NCI-H460 (cell line): ENCODE results near the gene ASTN1. TPM values are rescaled to one million over a fixed set of nuclear protein-coding genes. Genes with fewer than 3 reads are reported as not detected.

ENCODE experiments used
- DNase-seq: peaks from one replicate; pipeline ENCODE4 v3.0.0-alpha.2; 2016; ENCODE audit warnings: low read depth; ENCODE audit errors: extremely low read depth
- total RNA-seq: library from RNA; depleted of rRNA; stranded (reverse); fragments of >200 nt; shearing (Covaris generic); gene quantifications from 2 replicates; pipeline ENCODE4 v1.2.3, GENCODE V29; 2014

The ASTN1 gene
- total RNA-seq, 1 experiment from 2014 or later, result 0.47 TPM

DNA sequence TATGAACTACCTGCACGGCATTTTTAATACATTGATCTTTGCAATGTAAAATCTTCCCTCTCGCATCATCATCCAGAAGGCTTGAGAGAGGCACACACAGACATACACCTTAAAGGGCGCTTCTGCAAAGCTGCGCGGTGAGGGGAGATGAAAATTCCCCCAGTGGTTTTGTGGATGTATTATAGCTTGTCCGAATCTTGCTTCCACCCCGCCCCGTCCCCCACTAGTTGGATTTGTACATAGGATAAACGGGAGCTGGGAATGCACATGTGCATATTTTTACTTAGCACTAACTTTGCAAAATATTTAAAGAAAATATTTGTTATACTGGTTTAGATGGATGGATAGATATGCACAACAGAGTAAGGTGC lies 542 bp upstream of the ASTN1 start:
- DNase-seq, result no peak

DNA sequence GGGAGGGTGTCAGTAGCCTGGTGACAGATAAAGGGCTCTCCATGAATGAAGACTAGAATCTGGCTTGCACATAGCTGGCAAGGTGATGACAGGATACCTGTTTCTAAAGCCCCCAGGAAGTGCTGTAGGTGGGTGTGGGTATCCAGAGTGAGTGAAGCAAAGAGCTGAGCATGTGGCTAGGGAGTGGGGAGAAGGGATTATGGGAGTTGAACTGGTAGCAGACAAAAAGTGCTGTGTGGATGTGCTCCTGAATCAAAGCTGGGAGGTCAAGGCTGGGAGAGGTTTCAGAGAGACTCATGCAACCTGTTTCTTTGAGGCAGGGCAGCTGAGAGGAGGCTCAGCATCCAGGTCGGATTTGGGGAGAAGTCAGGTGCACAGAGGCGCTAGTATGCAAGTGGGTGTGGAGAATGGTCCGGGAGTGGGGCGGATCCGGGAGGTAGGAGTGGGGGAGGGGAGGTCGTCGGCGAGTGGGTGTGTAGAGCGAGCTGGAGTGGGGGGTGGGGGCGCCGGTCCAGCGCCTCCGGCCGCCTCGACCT lies 600 bp downstream of the ASTN1 start:
- no peak for DNase-seq

DNA sequence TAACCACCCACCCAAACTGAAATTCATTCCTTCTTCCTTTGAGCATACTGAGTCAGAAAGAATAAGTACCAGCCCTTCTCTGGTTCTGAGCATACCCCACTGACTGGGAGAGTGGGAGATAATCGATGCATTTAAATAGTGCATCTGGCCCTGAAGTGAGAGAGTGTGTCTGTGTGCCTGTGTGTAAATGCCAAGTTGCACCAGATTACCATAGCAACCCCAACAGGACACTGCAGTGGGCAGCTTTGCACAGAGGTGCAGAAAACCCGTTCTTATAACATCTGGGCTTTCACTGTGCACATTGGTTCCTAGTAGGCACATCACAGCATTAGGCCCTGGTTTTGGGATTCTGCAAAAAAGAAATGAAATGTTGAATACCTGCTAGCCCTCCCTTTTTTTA lies 2.3 kb downstream of the ASTN1 start:
- DNase-seq, result no peak

DNA sequence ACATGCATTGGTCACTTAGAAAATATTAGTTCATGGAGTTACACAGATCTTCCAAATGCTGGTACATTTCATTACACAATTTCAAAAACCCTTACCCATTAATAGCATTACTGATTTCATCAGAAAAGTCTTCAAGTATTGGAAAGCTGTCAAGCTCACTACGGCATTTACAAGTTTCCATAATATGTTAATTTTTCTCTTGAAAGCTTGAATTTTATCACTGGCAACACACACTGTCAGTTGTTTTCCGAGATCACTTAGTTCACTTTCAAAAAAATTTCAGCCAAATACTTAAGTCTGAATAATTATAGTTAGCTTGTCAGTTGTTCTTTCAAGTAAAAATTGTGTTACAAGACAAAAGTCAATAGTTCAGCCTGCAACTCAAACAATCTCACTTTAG lies 18.0 kb downstream of the ASTN1 start:
- no peak for DNase-seq

DNA sequence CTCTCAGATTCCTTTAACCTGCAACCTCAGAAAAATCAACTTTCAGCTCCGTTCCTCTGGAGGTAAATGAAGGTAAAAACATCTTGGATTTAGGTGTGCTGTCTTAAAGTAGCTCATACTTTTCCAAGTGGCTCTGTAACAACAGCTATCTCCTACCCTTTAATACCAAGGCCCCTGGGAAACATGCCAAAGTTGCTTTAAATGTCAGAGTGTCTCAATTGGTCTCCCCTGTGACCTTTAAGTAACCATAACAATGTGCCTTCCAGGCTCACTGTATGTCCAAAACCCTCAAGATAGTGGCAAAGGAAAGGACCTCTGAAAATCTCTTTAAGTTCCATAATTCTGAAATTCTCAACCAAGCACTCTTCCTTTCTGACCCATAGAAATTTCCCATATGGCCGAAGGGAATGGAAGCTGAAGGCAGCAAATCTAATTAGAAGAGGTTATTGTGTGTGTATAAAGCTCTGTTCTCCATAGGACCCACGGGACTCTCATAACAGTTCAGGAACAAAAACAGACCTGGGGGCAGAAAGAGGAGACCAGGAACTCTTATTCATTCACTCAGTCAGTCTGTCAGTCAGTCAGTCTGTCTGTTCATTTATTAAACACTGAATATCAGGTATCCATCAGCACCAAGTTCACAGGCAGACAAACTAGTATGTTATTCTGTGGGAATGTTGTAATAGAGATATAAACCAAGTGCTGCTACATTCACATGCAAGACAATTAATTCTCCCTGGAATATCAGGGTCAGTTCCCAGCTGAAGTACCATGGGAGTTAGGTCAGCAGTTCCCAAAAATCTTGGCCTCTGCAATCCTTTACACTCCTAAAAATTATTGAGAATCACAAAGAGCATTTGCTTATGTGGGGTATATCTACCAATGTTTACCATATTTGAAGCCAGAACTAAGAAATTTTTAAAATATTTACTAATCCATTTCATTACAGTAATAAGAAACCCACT lies 19.1 kb downstream of the ASTN1 start:
- peak; percentile 4 for DNase-seq

DNA sequence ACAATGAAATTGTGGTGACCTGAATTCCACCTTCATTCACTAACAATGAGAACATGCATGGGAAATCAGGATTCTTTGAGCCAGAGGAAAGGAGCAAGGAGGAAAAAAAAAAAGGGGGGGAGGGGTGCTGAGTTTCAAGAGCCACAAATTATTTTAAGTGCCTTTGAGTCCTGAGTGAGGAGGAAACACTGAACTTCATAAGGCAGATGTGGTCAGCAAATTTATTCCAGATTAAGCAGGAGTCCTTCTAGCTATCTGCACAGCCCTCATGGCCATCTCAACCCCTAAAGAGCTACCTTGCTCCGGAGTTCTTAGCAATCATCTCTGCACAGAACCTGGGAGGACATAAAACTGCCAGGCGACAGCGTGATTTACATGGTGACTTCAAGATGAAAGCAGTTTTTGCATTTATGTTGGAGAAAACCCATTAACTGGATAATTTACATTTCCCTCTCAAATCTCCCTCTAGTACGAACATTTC lies 21.7 kb downstream of the ASTN1 start:
- DNase-seq, result no peak

DNA sequence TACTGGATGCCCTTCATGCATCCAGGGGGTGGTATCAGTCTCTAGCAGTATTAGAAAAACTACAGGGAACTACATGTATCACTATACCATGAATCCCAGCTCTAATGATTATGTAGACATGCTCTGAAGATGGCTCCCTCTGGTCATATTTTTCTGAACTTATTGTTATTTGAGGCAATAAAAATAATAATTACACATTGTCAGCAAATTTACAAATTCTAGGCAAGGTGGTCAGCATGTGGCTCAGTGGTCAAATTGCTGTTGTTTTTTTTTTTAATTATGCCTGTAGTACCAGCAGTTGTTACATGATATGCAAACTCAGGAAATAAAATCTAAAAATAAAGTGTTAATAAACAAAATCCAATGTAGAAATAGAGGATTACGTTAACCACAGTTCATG lies 22.5 kb downstream of the ASTN1 start:
- no peak for DNase-seq

DNA sequence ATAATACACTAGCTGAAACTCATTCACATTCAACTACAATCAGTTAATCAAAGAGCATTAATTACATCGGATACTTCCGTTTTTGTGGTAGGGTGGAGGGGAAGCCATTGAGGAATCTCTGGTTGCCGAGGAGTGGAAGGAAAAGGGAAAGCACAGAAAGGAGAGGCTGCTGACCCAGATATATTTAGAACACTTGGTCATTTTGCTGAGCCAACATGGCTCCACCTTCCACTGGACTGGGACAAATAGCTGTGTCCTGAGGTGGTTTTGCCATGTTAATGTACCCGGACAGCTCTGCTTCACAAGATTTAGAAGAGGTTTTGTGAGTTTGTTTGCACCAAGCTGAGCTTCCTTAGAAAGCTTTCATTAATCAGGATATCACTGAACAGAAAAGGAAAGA lies 26.2 kb downstream of the ASTN1 start:
- DNase-seq, result no peak

DNA sequence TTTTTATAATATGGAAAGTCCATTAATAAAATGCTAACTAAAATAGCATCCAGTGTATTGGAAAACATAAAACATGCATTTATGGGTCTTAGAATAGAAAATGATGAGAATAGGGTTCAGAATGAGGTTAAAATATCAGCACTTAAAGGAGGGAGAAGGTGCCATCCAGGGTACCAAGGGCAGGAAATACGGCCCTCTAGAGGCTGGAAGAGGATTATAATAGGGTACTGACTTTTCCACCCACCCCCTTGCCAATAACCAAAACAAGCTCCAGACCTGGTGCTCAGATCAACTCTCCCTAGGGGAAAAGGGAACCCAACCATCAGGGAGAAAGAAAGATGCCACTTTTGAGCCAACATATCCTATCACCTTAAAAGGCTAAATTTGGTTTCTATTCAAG lies 26.7 kb downstream of the ASTN1 start:
- DNase-seq, result no peak

DNA sequence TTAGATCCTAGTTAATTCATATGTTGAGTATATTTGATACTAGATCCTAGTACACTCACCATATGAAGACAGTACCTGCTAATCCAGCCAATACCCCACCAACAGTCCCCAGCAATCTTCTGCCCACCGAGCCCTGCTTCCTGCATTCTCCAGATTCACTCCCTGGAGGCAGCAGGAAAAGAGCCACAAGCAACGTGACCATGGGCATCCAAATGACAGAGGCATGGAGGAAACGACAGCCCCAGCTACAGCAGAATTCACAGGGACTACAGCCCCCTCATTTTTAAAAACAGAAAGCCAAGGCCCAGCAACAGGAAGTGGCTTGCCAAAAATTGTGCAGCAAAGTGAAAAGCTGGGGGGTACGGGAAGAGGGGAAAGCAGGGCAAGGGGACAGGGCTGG lies 29.3 kb downstream of the ASTN1 start:
- DNase-seq, result no peak

DNA sequence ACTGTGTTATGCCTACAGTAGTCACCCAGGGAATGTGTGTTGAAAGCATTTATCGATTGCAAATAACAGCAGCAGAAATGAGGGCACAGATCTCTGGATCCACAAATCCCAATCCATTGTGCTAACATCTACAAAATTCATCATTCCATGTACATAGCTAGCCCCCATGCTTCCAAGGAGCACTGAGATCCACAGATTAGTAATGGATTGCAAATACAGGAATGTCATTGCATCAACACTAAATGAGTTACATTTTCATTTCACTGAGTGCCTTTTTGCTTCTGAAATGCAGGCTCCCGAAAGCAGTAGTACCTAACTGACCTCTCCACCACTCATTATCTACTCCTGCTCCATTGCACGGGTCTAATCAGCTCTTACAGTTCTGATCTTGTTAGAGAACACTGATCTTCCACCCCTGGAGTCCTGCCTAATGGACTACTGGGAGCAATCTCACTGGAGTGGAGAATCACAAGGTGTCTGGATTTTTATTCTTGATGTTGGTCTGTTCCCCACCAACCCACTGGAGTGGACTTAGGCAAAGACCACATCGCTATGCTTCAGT lies 30.5 kb downstream of the ASTN1 start:
- DNase-seq, result no peak

DNA sequence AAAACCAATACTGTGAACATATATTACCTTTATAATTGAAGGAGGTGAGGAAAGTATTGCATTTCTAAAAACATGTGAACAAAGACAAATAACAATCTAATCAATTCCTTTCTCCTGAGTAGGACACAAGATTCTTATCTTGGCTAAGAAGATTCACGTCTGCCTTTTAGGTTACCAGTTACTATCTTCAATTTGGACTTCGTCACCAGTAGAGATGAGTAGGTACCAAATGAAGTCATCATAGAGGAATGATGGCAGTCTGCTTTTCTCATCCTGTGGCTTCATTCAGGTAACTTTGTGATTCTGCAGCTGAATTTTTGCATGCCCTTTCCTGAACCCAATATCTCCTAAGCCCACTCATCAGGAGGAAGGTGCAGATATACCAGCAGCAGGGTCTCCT lies 32.4 kb downstream of the ASTN1 start:
- DNase-seq, result no peak

DNA sequence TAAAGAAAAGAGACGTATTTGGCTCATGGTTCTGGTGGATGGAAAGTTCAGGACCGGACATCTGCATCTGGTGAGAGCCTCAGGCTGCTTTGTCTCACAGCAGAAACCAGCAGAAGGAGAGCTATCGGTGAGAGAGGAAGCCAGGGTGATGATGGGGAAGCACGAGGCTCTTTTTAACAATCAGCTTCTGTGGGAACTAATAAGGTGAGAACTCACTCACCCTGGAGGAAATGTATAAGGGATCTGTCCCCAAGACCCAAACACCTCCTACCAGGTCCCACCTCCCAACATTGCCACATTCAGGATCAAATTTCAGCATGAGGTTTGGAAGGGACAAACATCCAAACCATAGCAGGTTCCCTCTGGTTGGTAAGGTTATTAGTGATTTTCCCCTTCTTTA lies 32.8 kb downstream of the ASTN1 start:
- DNase-seq, result no peak

DNA sequence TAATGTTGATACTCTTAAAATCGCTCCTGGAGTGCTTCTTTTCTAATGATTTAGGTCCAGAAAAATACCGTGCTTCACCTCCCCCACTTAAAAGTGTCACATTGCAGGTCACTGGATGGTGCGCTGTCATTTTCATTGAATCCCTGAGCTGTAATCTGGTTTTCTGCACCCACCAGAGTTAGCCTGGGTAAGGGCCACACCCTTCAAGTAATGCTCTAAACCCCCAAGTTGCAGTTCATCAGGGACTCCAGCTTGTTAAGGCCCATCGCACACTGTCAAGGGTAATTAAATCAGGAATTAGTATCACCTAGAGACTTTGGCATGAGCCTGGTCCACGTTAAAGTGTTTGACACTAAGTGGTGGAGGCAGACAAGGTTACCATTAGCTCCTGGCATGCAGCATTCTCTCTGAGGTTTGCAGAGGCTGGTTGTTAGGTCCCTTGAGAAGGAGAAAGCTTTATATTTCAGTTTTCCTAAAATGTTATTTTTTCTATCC lies 34.0 kb downstream of the ASTN1 start:
- DNase-seq, result no peak

DNA sequence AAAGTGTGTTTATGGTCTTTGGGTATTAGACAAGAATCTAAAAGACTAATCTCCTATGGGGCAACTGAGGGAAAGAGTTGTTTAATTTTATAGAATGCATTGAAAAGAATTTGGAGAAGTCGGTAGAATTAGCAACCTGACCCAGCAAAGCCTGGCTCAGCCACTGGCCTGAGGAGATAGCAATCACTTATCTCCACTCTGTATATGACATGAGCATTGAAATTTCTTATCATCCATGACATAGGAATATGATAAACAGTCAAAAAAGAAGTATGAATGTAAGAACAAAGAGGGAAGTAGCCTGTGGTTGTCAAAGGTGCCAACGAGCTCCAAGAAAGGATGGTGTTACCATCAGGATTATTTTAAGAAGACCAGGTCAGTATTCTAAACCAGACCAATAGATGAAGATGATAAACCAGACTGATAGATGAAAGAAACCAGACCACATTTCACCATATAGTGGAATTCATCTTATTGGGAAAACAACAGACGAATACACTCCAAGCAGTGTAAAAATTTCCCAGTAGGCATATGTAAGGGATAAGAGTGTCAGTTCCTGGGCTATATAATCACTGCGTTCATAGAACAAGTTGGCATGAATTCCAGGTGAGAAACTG lies 35.7 kb downstream of the ASTN1 start:
- no peak for DNase-seq

DNA sequence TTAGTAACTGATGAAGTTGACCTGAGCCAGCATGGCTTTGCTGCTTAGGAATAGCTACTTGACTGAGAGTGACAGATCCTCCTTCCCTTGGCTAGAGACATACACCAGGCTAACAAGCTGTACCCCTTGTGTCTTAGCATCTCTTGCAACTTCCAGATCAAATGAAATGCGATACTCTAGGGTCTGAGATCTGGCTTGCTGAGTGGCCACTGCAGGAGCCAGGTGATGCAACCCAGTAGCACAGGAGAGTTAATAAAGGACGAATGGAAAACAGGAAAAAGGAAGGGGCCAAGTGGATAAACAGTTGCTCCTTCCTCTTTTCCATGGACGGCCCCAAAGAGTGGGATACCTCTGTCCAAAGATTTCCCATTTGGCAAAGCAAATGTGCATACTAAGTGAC lies 38.2 kb downstream of the ASTN1 start:
- no peak for DNase-seq

DNA sequence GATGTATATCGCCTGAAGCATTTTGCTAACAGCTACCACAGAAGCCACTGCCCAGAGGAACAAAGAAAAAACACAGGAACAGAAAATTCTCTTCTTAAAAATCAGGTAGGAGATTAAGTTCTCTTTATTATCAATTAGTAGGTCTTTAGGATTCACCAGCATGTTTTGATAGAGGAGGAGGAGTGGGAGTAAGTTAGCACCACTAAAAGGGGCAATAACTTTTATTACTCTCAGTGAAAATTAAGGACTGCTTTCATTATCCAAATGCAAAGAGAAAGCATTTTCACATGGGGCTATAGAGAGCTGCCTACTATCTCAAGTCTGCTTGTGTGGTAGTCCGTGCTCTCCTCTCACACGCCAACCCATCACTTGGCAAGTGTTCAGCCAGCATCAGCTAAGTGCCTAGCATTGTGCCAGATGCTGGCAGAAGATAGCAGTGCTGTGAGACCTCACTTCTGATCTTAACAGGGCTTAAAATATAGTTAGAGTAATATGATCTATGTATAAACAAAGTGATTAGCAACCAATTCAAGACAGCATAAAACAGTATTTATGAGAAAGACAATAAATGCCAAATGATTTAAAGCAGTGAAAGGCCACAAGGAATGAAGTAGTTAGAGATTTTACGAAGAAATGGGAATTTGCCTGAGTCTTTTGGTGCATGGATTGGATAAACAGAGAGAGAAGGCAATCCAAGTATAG lies 39.8 kb downstream of the ASTN1 start:
- DNase-seq, result no peak

DNA sequence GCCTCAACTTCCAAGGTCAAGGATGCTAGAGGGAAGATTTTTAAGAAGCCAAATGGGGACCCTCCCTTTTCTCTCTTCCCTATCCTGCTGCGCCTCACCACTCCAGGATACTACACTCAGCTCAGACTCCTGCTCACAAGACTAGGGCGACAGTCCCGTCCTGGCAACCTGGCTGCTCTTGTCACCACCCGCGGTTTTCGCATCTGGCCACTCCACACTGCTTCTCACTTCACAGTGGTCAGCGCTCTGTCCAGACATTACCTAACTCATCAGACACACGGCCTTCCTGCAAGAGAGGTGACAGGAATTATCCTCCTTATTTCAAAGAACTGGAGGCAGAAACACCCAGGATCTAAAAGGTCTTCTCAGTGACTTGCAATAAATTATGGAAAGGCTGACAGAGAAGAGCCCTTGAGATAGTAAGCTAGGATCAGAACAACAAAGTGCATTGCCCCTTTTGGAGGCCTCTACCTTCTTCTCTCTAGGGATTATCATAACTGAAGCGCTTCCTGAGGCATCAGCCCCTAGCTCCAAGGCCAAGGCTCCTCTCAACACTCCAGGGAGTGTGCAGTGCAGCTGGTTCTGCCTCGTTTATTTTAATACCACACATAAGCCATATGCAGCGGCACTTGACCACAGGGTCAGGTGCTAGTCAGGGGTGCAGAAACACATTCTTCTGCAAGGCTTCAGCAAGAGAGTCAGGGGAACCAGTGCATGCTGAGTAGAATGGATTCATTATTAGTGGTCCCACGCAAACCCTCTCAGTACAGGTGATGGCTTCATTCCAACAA lies 41.9 kb downstream of the ASTN1 start:
- DNase-seq, result no peak

DNA sequence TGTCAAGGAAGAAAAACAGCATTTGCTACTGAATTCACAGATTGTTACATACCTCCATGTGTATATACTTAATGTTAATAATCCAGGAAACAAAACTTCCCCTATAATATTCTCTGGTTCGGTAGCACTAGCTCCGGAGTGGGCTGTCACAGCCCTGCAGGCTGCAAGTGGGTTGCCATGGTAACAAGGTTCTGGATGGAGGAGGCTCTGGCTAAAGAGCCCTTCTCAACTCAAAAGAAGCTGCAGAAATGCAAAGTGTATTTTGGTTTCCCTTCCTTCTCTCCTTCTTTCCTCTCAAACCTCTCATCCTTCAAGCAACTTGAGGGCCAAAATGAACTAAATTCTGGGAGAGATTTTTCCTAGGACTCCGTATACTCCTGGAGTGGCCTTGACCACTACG lies 45.2 kb downstream of the ASTN1 start:
- DNase-seq, result no peak

DNA sequence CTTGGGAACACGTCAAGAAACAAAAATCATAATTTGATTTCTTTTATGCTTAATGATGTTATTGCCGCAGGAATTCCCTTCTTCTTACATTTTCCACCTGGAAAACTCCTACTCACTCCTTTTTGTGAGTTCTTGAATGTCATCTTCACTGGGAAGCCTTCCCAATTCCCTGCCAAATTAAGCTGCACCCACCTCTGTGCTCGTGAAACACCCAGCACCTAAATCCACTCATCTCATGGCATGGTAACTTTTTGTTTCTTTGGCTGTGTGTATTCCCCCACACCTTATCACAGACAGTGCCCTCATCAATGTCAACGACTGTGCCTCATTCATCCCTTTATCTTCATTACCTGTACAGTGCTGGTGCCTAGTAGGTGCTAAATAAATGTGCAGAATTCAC lies 45.6 kb downstream of the ASTN1 start:
- no peak for DNase-seq
